H1 (cell line): ENCODE data around the gene SMIM38. TPM values are rescaled to one million over a fixed set of nuclear protein-coding genes. Genes with fewer than 3 reads are reported as not detected.

Experiments used
- CTCF ChIA-PET: fragments of 300-600 bp; sonication (Branson Sonifier 250); formaldehyde crosslinking; loops from one replicate; lab custom pipeline; 2021; ENCODE audit not compliant: partially characterized antibody; lab: Charles Lee
- POLR2A ChIA-PET: fragments of 300-600 bp; sonication (Branson Sonifier 250); formaldehyde crosslinking; loops from one replicate; lab custom pipeline; 2021; ENCODE audit warnings: inconsistent platforms; ENCODE audit not compliant: partially characterized antibody; lab: Charles Lee
- DNase-seq, 2 experiments: peaks; one replicate each; pipeline versions ENCODE4 v3.0.0 to v3.0.0-alpha.2; 2010 to 2022; ENCODE audit warnings: low spot score in 2 of 2, low read depth in 1 of 2, mixed read lengths in 1 of 2
- FAIRE-seq: peaks from 2 replicates; lab custom pipeline; 2011; peaks lifted over from hg19 to GRCh38; lab: Jason Lieb, UNC
- H2AFZ ChIP-seq: 2 replicates; pipeline ENCODE4 v1.8.1; 2012; ENCODE audit warnings: low read length, inconsistent platforms
- H2AK5ac ChIP-seq: 2 replicates; pipeline ENCODE4 v1.6.1; 2013; ENCODE audit warnings: low read depth, low read length
- H2BK120ac ChIP-seq: replicated peaks from 2 replicates; pipeline ENCODE3; 2013; ENCODE audit warnings: low read depth, low read length, inconsistent platforms
- H2BK12ac ChIP-seq: 2 replicates; pipeline ENCODE4 v1.6.1; 2013; ENCODE audit warnings: low read depth, low read length
- H2BK15ac ChIP-seq: 2 replicates; pipeline ENCODE4 v1.6.1; 2013; ENCODE audit warnings: low read length
- H2BK20ac ChIP-seq: 2 replicates; pipeline ENCODE4 v1.6.1; 2013; ENCODE audit warnings: low read length
- H2BK5ac ChIP-seq: 2 replicates; pipeline ENCODE4 v1.6.1; 2013; ENCODE audit warnings: low read depth, low read length
- H3K14ac ChIP-seq: 2 replicates; pipeline ENCODE4 v1.6.1; 2013; ENCODE audit warnings: inconsistent platforms; ENCODE audit not compliant: insufficient read length
- H3K18ac ChIP-seq: 2 replicates; pipeline ENCODE4 v1.6.1; 2013; ENCODE audit warnings: low read length; ENCODE audit errors: extremely low read depth
- H3K23ac ChIP-seq: 2 replicates; pipeline ENCODE4 v1.6.1; 2013; ENCODE audit warnings: inconsistent platforms; ENCODE audit not compliant: insufficient read length
- H3K23me2 ChIP-seq: 2 replicates; pipeline ENCODE4 v1.6.1; 2013; ENCODE audit warnings: low read depth, low read length
- H3K27ac ChIP-seq: 2 replicates; pipeline ENCODE4 v1.6.1; 2011; ENCODE audit warnings: low read depth, low read length, inconsistent platforms
- H3K27me3 ChIP-seq, 4 experiments: replicated peaks in 1 of 4; 1 replicate in 1 of 4; 2 replicates in 3 of 4; pipeline versions ENCODE4 v1.6.1 to v1.8.1; 2011 to 2013; ENCODE audit warnings: low read length in 3 of 4, mild to moderate bottlenecking in 3 of 4, inconsistent platforms in 2 of 4, mixed read lengths in 2 of 4, moderate library complexity in 1 of 4; ENCODE audit not compliant: control insufficient read depth in 3 of 4, insufficient read depth in 3 of 4; ENCODE audit errors: extremely low read depth in 1 of 4
- H3K36me3 ChIP-seq, 4 experiments: 2 replicates each; pipeline versions ENCODE4 v1.6.1 to v1.8.1; 2011 to 2013; ENCODE audit warnings: mild to moderate bottlenecking in 4 of 4, low read length in 3 of 4, moderate library complexity in 2 of 4, control low read depth in 1 of 4, inconsistent platforms in 1 of 4; ENCODE audit not compliant: insufficient read depth in 4 of 4, control insufficient read depth in 2 of 4
- H3K4ac ChIP-seq: replicated peaks from 2 replicates; pipeline ENCODE3; 2013; ENCODE audit warnings: low read length, low read depth, mixed read lengths, inconsistent platforms; ENCODE audit not compliant: insufficient read length
- H3K4me1 ChIP-seq, 4 experiments: replicated peaks in 1 of 4; 1 replicate in 1 of 4; 2 replicates in 3 of 4; pipeline versions ENCODE4 v1.6.1 to v1.8.1; 2011 to 2013; ENCODE audit warnings: low read length in 3 of 4, inconsistent platforms in 2 of 4, mixed read lengths in 1 of 4; ENCODE audit not compliant: insufficient read depth in 4 of 4, control insufficient read depth in 3 of 4
- H3K4me2 ChIP-seq, 2 experiments: 2 replicates each; pipeline versions ENCODE4 v1.6.1 to v1.8.1; 2011 to 2013; ENCODE audit warnings: low read depth in 2 of 2, low read length in 2 of 2, control low read depth in 1 of 2, inconsistent platforms in 1 of 2, mild to moderate bottlenecking in 1 of 2; ENCODE audit not compliant: insufficient read depth in 1 of 2
- H3K4me3 ChIP-seq, 4 experiments: fragments of 200-600, 300-600 bp in 1 of 4; sonication (generic), shearing (Covaris generic), sonication (Bioruptor Twin) in 1 of 4; 2 replicates each; pipeline versions ENCODE4 v1.5.1 to v1.8.1; 2011 to 2016; ENCODE audit warnings: low read length in 4 of 4, low read depth in 3 of 4, control low read depth in 2 of 4, inconsistent platforms in 2 of 4, mild to moderate bottlenecking in 2 of 4, mixed read lengths in 1 of 4, moderate library complexity in 1 of 4; ENCODE audit not compliant: insufficient read depth in 2 of 4; ENCODE audit errors: extremely low read depth in 1 of 4
- H3K56ac ChIP-seq: replicated peaks from 2 replicates; pipeline ENCODE3; 2013; ENCODE audit warnings: low read depth, mild to moderate bottlenecking, mixed read lengths, low read length, inconsistent platforms; ENCODE audit not compliant: insufficient read length
- H3K79me1 ChIP-seq: 2 replicates; pipeline ENCODE4 v1.6.1; 2013; ENCODE audit warnings: low read depth, low read length, control low read depth
- H3K79me2 ChIP-seq, 2 experiments: 2 replicates each; pipeline versions ENCODE4 v1.6.1 to v1.8.1; 2012 to 2013; ENCODE audit warnings: low read length in 2 of 2, mild to moderate bottlenecking in 2 of 2, inconsistent platforms in 1 of 2; ENCODE audit not compliant: insufficient read depth in 2 of 2, control insufficient read depth in 1 of 2
- H3K9ac ChIP-seq, 4 experiments: replicated peaks in 1 of 4; 1 replicate in 1 of 4; 2 replicates in 3 of 4; pipeline versions ENCODE4 v1.6.1 to v1.8.1; 2011 to 2013; ENCODE audit warnings: low read depth in 3 of 4, low read length in 3 of 4, control low read depth in 2 of 4, mild to moderate bottlenecking in 2 of 4, moderate library complexity in 2 of 4, inconsistent platforms in 1 of 4; ENCODE audit errors: extremely low read depth in 1 of 4
- H3K9me3 ChIP-seq, 2 experiments: 2 replicates each; pipeline versions ENCODE4 v1.6.1 to v1.8.1; 2012 to 2013; ENCODE audit warnings: mild to moderate bottlenecking in 2 of 2, moderate library complexity in 2 of 2, control low read depth in 1 of 2, inconsistent platforms in 1 of 2, low read depth in 1 of 2, low read length in 1 of 2, mixed read lengths in 1 of 2; ENCODE audit not compliant: insufficient read depth in 2 of 2
- H4K20me1 ChIP-seq, 2 experiments: replicated peaks in 1 of 2; 2 replicates each; pipeline versions ENCODE3 to v1.8.1; 2011 to 2013; ENCODE audit warnings: inconsistent platforms in 2 of 2, low read length in 2 of 2, mild to moderate bottlenecking in 1 of 2; ENCODE audit not compliant: insufficient read depth in 2 of 2, control insufficient read depth in 1 of 2
- H4K5ac ChIP-seq: 2 replicates; pipeline ENCODE4 v1.6.1; 2013; ENCODE audit warnings: low read length, low read depth, mixed read lengths, inconsistent platforms; ENCODE audit not compliant: insufficient read length
- H4K8ac ChIP-seq: 2 replicates; pipeline ENCODE4 v1.8.0; 2013; ENCODE audit warnings: mild to moderate bottlenecking, moderate library complexity, low read length, inconsistent platforms; ENCODE audit not compliant: insufficient read depth; ENCODE audit errors: extremely low read depth
- H4K91ac ChIP-seq: replicated peaks from 2 replicates; pipeline ENCODE3; 2013; ENCODE audit warnings: low read length, mixed read lengths, inconsistent platforms; ENCODE audit not compliant: insufficient read length
- BRCA1 ChIP-seq: IDR thresholded peaks from 2 replicates; pipeline ENCODE4 v1.6.1; 2012; ENCODE audit warnings: low read depth, low read length, improper control_type of control experiment
- CHD2 ChIP-seq: IDR thresholded peaks from 2 replicates; pipeline ENCODE4 v1.6.1; 2012; ENCODE audit warnings: low read length, improper control_type of control experiment
- KDM1A ChIP-seq: fragments of 200-600, 300-600 bp; sonication (generic); IDR thresholded peaks from 2 replicates; pipeline ENCODE4 v1.7.1; 2016; ENCODE audit warnings: mild to moderate bottlenecking, low read length, borderline replicate concordance
- WGBS, 2 experiments: shearing (Covaris generic) in 1 of 2; methylation state at CpG; one replicate each; pipeline versions ENCODE4 v1.1.6 to v1.1.7; 2013 to 2015; ENCODE audit warnings: low lambda C conversion rate in 2 of 2, mixed read lengths in 2 of 2, inconsistent platforms in 1 of 2, low coverage in 1 of 2, missing lambda C conversion rate in 1 of 2; ENCODE audit not compliant: insufficient replicate concordance in 2 of 2, insufficient coverage in 1 of 2, insufficient read length in 1 of 2; ENCODE audit errors: extremely low coverage in 1 of 2, missing lambda C conversion rate in 1 of 2; 5-methylcytosine and 5-hydroxymethylcytosine counted together
- polyA plus RNA-seq, 7 experiments: library from polyadenylated mRNA; depleted of rRNA in 3 of 7; stranded (reverse) in 5 of 7; unstranded in 2 of 7; fragments of >200 nt in 5 of 7; fragments of 200-250 nt in 2 of 7; gene quantifications; 1 replicate in 5 of 7; 2 replicates in 1 of 7; 4 replicates in 1 of 7; pipeline versions ENCODE4 v1.2.1 to v1.2.3, GENCODE V29; 2011 to 2013; ENCODE audit warnings: missing spikeins in 2 of 7, mixed read lengths in 2 of 7
- total RNA-seq: library from RNA; stranded (reverse); fragmentation: NEBNext Ultra II Directional; extraction: Animal tissue kit (Norgen Biotek cat#: 25700); gene quantifications from 2 replicates; pipeline ENCODE4 v1.2.1, GENCODE V29; 2021

The SMIM38 gene
- total and polyA plus RNA-seq, 2 of the 8 experiments (the other 6 are each of a cell fraction or from before 2014, with no cell fraction given) = 0.17 to 0.20 TPM

- 84% methylated on average over 2 of the region's 2 CpGs; no CpG with 5 or more reads in 1 of the 2 experiments for WGBS, 2 experiments
- Histone ChIP-seq H2BK5ac (no peak overlapping the region), H3K14ac (no peak overlapping the region), H3K79me2 (no peaks in the 10 kb centered on the region), H4K5ac (no peak overlapping the region), H3K9ac (no peak overlapping the region), H2BK12ac (no peak overlapping the region), H2BK120ac (no peak overlapping the region), H3K9me3 (peaks cover 11 to 16% of the 10 kb centered on the region in 2 experiments), H3K4me3 (no peak overlapping the region), H3K79me1 (no peaks in the 10 kb centered on the region), H3K4ac (no peak overlapping the region), H3K23ac (no peak overlapping the region), H3K36me3 (no peaks in the 10 kb centered on the region), H3K27me3 (no peaks in the 10 kb centered on the region; a peak in 1 of 7 replicates), H3K56ac (no peak overlapping the region)
- ChIA-PET POLR2A (no interaction called here), CTCF (interaction anchor here (1.1 kb wide), 2 partner anchors 16 to 119 kb away, joined by 3 read pairs; no protein-coding TSS in a partner anchor)
- no peak for DNase-seq
- peak; percentile 36; the same call in 1 of the 2 replicates for TF ChIP-seq KDM1A
- TF ChIP-seq CHD2 = no peak
- no peak for TF ChIP-seq BRCA1
- TF ChIP-seq, all 59 proteins: peak for 1
- no peak overlapping the region for H3K27ac ChIP-seq
- H4K20me1 ChIP-seq = no peaks in the 10 kb centered on the region
- FAIRE-seq = no peak
- no peak overlapping the region for H2AFZ ChIP-seq
- H2BK15ac ChIP-seq = no peak overlapping the region
- peaks cover 0 to 6% (median 4%) of the 10 kb centered on the region in 4 experiments; a peak in 5 of 7 replicates for H3K4me1 ChIP-seq
- H4K8ac ChIP-seq = no peak overlapping the region
- H3K23me2 ChIP-seq = no peaks in the 10 kb centered on the region; the same call in 1 of the 2 replicates
- no peak overlapping the region for H2AK5ac ChIP-seq
- H3K4me2 ChIP-seq = no peak overlapping the region
- no peak overlapping the region for H4K91ac ChIP-seq
- no peak overlapping the region for H3K18ac ChIP-seq
- no peak overlapping the region for H2BK20ac ChIP-seq
Measured at GRCh38 chr11:69129053-69129452, 26.7 kb upstream of the SMIM38 start.
